ENCODE data around the gene GLS. TPM values are rescaled to one million over a fixed set of nuclear protein-coding genes. Genes with fewer than 3 reads are reported as not detected.

The GLS gene
- total and polyA plus RNA-seq, 2 donors (not counting 1 experiment from before 2014, with no cell fraction given) = 32.5 to 195 TPM

DNA sequence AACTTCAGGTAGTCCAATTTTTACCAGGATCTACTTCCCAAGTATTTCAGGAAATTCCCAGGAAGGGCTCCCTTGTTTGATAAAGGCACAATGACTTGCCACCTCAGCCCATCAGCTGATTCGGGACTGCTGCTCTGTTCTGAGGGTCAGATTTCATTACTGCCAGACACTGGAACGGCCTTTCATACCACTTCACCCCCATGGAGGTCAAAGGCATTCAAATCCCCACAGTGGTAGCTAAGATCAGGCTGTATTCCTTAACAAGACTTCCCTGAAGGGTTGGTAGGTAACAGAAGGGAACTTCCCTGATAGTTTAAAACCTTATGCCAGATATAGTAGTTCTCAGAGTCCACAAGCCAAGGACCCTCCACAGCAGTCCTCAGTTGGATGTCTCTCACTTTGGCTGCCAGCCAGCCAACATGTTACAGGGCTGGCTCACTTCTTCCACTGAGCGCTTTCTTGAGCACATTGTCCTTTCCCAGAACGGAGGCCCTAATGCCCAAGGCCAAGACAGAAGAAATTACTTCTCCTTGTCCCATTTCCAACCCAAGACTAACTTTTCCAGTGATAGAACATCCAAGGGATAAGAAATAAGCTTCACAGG lies 40.0 kb upstream of the GLS start:
- 96% methylated on average over 4 of the region's 4 CpGs for WGBS (ENCODE audit: insufficient coverage)
- Mint-ChIP-seq H3K27ac (no peak overlapping the region), H3K4me1 (no peaks in the 10 kb centered on the region), H3K9me3 (ENCODE audit: insufficient read depth) (no peaks in the 10 kb centered on the region), H3K4me3 (no peak overlapping the region), H3K27me3 (no peaks in the 10 kb centered on the region)
- DNase-seq (no peak), ATAC-seq (ENCODE audit: low read depth) (no peak)
- H3K27ac ChIP-seq (ENCODE audit: low read length in 2 of 2) = no peak overlapping the region
- H3K4me2 ChIP-seq (replicated peaks; ENCODE audit: low read depth, low read length, poor library complexity, severe bottlenecking) = no peak overlapping the region
- no peaks in the 10 kb centered on the region for H3K79me2 ChIP-seq (ENCODE audit: control insufficient read depth, insufficient read depth, low read length)
- CTCF ChIA-PET = interaction anchor here (0.9 to 1.3 kb wide), 2 partner anchors 10 to 12 kb away, joined by 3 to 6 read pairs; no protein-coding TSS in a partner anchor
- no peak overlapping the region for H3K9ac ChIP-seq (ENCODE audit: low read length)
- no peaks in the 10 kb centered on the region for H3K4me1 ChIP-seq (ENCODE audit: control insufficient read depth in 2 of 2, insufficient read depth in 2 of 2, low read length in 2 of 2)
- no peak overlapping the region for H2AFZ ChIP-seq (ENCODE audit: insufficient read depth, low read depth, low read length, poor library complexity, severe bottlenecking)
- no peak for TF ChIP-seq EZH2 (IDR thresholded peaks at IDR 0.05; ENCODE audit: borderline replicate concordance, insufficient read depth, low read depth, low read length, poor library complexity, severe bottlenecking)
- TF ChIP-seq CTCF (IDR thresholded peaks at IDR 0.05) = no peak
- intact Hi-C loops (cut with micrococcal nuclease) = no loop called here
- no peaks in the 10 kb centered on the region for H3K27me3 ChIP-seq (replicated peaks in 1 of 4; ENCODE audit: control extremely low read depth in 1 of 4, control insufficient read depth in 3 of 4, insufficient read depth in 4 of 4, low read length in 3 of 4)
- POLR2A ChIA-PET = no interaction called here
- H4K20me1 ChIP-seq (ENCODE audit: control insufficient read depth, insufficient read depth, low read length, poor library complexity, severe bottlenecking) = no peaks in the 10 kb centered on the region
- H3K9me3 ChIP-seq (ENCODE audit: control extremely low read depth in 1 of 3, control insufficient read depth in 2 of 3, insufficient read depth in 1 of 3, low read length in 2 of 3) = peaks cover 0 to 1% (median 0%) of the 10 kb centered on the region in 3 donors
- no peak overlapping the region for H3K4me3 ChIP-seq (ENCODE audit: control extremely low read depth in 1 of 5, extremely low read depth in 1 of 5, insufficient read depth in 1 of 5, low read depth in 2 of 5, low read length in 4 of 5)
- peaks cover 0 to 7% of the 10 kb centered on the region in 2 experiments for H3K36me3 ChIP-seq (replicated peaks in 1 of 2; ENCODE audit: control extremely low read depth in 1 of 2, control insufficient read depth in 1 of 2, extremely low read depth in 1 of 2, insufficient read depth in 2 of 2, low read length in 1 of 2)

- intact Hi-C loops (cut with micrococcal nuclease) = no loop called here
- Mint-ChIP-seq H3K27me3 (no peaks in the 10 kb centered on the region), H3K4me3 (no peak overlapping the region), H3K9me3 (ENCODE audit: insufficient read depth) (no peaks in the 10 kb centered on the region), H3K27ac (no peak overlapping the region), H3K4me1 (no peaks in the 10 kb centered on the region)
- H3K4me3 ChIP-seq (ENCODE audit: control extremely low read depth in 1 of 5, extremely low read depth in 1 of 5, insufficient read depth in 1 of 5, low read depth in 2 of 5, low read length in 4 of 5) = no peak overlapping the region
- 93% methylated on average over 3 of the region's 8 CpGs for WGBS (ENCODE audit: insufficient coverage)
- H3K27ac ChIP-seq (ENCODE audit: low read length in 2 of 2) = no peak overlapping the region
- ATAC-seq (ENCODE audit: low read depth) (no peak), DNase-seq (no peak)
- H3K4me2 ChIP-seq (replicated peaks; ENCODE audit: low read depth, low read length, poor library complexity, severe bottlenecking) = no peak overlapping the region
- no peaks in the 10 kb centered on the region for H3K79me2 ChIP-seq (ENCODE audit: control insufficient read depth, insufficient read depth, low read length)
- no peak overlapping the region for H2AFZ ChIP-seq (ENCODE audit: insufficient read depth, low read depth, low read length, poor library complexity, severe bottlenecking)
- H3K9me3 ChIP-seq (ENCODE audit: control extremely low read depth in 1 of 3, control insufficient read depth in 2 of 3, insufficient read depth in 1 of 3, low read length in 2 of 3) = peaks cover 0 to 1% (median 0%) of the 10 kb centered on the region in 3 donors
- ChIA-PET POLR2A (no interaction called here), CTCF (interaction anchor here (1.5 kb wide), 1 partner anchor 8 kb away, joined by 3 read pairs; no protein-coding TSS in a partner anchor)
- no peaks in the 10 kb centered on the region for H3K27me3 ChIP-seq (replicated peaks in 1 of 4; ENCODE audit: control extremely low read depth in 1 of 4, control insufficient read depth in 3 of 4, insufficient read depth in 4 of 4, low read length in 3 of 4)
- H3K9ac ChIP-seq (ENCODE audit: low read length) = no peak overlapping the region
- no peaks in the 10 kb centered on the region for H3K4me1 ChIP-seq (ENCODE audit: control insufficient read depth in 2 of 2, insufficient read depth in 2 of 2, low read length in 2 of 2)
- TF ChIP-seq CTCF (IDR thresholded peaks at IDR 0.05) (no peak), EZH2 (IDR thresholded peaks at IDR 0.05; ENCODE audit: borderline replicate concordance, insufficient read depth, low read depth, low read length, poor library complexity, severe bottlenecking) (no peak)
- peaks cover 0 to 7% of the 10 kb centered on the region in 2 experiments for H3K36me3 ChIP-seq (replicated peaks in 1 of 2; ENCODE audit: control extremely low read depth in 1 of 2, control insufficient read depth in 1 of 2, extremely low read depth in 1 of 2, insufficient read depth in 2 of 2, low read length in 1 of 2)
- H4K20me1 ChIP-seq (ENCODE audit: control insufficient read depth, insufficient read depth, low read length, poor library complexity, severe bottlenecking) = no peaks in the 10 kb centered on the region
Observed at GRCh38 chr2:190841707-190842505, 38.7 kb upstream of the GLS start.
